GM23338 (cell line): ENCODE results near the gene MICALL2. TPM values are rescaled to one million over a fixed set of nuclear protein-coding genes. Genes with fewer than 3 reads are reported as not detected.

Experiments
- ATAC-seq: fragments of 200-7000 bp; cut with Tn5 transposase; 3 replicates; pipeline ENCODE4 v1.9.1; 2020
- DNase-seq: peaks from one replicate; pipeline ENCODE4 v3.0.0-alpha.2; 2015; ENCODE audit warnings: low spot score
- H2AFZ ChIP-seq: fragments of 200-600 bp; sonication (generic); 2 replicates; pipeline ENCODE4 v1.8.0; 2016; ENCODE audit warnings: antibody characterized with exemption, mild to moderate bottlenecking, moderate library complexity
- H3F3A ChIP-seq: fragments of 200-600 bp; sonication (generic); replicated peaks from 2 replicates; pipeline ENCODE4 v1.8.0; 2017; ENCODE audit warnings: antibody characterized with exemption, mixed run types, low read depth
- H3K27ac ChIP-seq: fragments of 200-600 bp; sonication (generic); 2 replicates; pipeline ENCODE4 v1.6.1; 2016; ENCODE audit warnings: low read depth
- H3K27me3 ChIP-seq: fragments of 200-600 bp; sonication (generic); 2 replicates; pipeline ENCODE4 v1.8.0; 2016; ENCODE audit warnings: mild to moderate bottlenecking, mixed run types, moderate library complexity; ENCODE audit not compliant: insufficient read depth
- H3K36me3 ChIP-seq: fragments of 200-600 bp; sonication (generic); 2 replicates; pipeline ENCODE4 v1.8.0; 2016; ENCODE audit warnings: mild to moderate bottlenecking; ENCODE audit not compliant: insufficient read depth
- H3K4me1 ChIP-seq: fragments of 200-600 bp; sonication (generic); 2 replicates; pipeline ENCODE4 v1.8.0; 2016; ENCODE audit warnings: mild to moderate bottlenecking, moderate library complexity; ENCODE audit not compliant: insufficient read depth
- H3K4me2 ChIP-seq: fragments of 200-600 bp; sonication (generic); 2 replicates; pipeline ENCODE4 v1.7.1; 2017; ENCODE audit warnings: mixed run types
- H3K4me3 ChIP-seq: fragments of 200-600 bp; sonication (generic); 2 replicates; pipeline ENCODE4 v1.6.1; 2016; ENCODE audit warnings: mixed run types
- H3K79me2 ChIP-seq: fragments of 200-600 bp; sonication (generic); replicated peaks from 2 replicates; pipeline ENCODE4 v1.8.0; 2017; ENCODE audit warnings: mild to moderate bottlenecking; ENCODE audit not compliant: insufficient read depth
- H3K9me2 ChIP-seq: fragments of 200-600 bp; sonication (generic); 2 replicates; pipeline ENCODE4 v1.8.0; 2017; ENCODE audit not compliant: insufficient read depth
- H4K20me1 ChIP-seq: fragments of 200-600 bp; sonication (generic); replicated peaks from 2 replicates; pipeline ENCODE4 v1.8.0; 2017; ENCODE audit warnings: mild to moderate bottlenecking; ENCODE audit not compliant: insufficient read depth
- H3K27ac Mint-ChIP-seq: 2 replicates; pipeline ENCODE4 v1.8.0; 2020; ENCODE audit warnings: inconsistent platforms, mild to moderate bottlenecking, moderate library complexity, mixed read lengths
- H3K27me3 Mint-ChIP-seq: 3 replicates; pipeline ENCODE4 v1.8.0; 2022; ENCODE audit warnings: low read depth, mild to moderate bottlenecking, moderate library complexity, mixed read lengths, inconsistent platforms; ENCODE audit not compliant: insufficient read depth, poor library complexity
- H3K36me3 Mint-ChIP-seq: 3 replicates; pipeline ENCODE4 v1.8.0; 2021; ENCODE audit warnings: low read depth, mild to moderate bottlenecking, inconsistent platforms, moderate library complexity, mixed read lengths
- H3K4me1 Mint-ChIP-seq: 3 replicates; pipeline ENCODE4 v1.8.0; 2020; ENCODE audit warnings: mild to moderate bottlenecking, inconsistent platforms, mixed read lengths
- H3K4me3 Mint-ChIP-seq: 3 replicates; pipeline ENCODE4 v1.8.0; 2021; ENCODE audit warnings: moderate library complexity, mild to moderate bottlenecking, inconsistent platforms, mixed read lengths
- H3K9me3 Mint-ChIP-seq: 3 replicates; pipeline ENCODE4 v1.8.0; 2020; ENCODE audit warnings: moderate library complexity, mild to moderate bottlenecking, inconsistent platforms, mixed read lengths
- polyA plus RNA-seq: library from polyadenylated mRNA; unstranded; fragments of >200 nt; fragmentation: Nextera tagmentation; extraction: Ambion mirVana; gene quantifications from 2 replicates; pipeline ENCODE4 v1.2.1, GENCODE V29; 2016
- total RNA-seq: library from RNA; depleted of rRNA; stranded (reverse); fragments of >200 nt; shearing (Covaris generic); gene quantifications from 2 replicates; pipeline ENCODE4 v1.2.3, GENCODE V29; 2014
- TF ChIP-seq, protein P1 (sequence below): fragments of 250-450 bp; sonication (Bioruptor Pico); IDR thresholded peaks from 2 replicates; pipeline ENCODE4 v1.5.0; 2020; ENCODE audit warnings: mild to moderate bottlenecking, moderate library complexity
- TF ChIP-seq, protein P2 (sequence below), 2 experiments: fragments of 200-600 bp in 1 of 2; sonication (generic) in 1 of 2; conservative IDR thresholded peaks; 2 replicates each; pipeline versions ENCODE4 v1.5.1 to v1.6.1; 2016 to 2017; ENCODE audit warnings: antibody characterized with exemption in 2 of 2, low read depth in 2 of 2, mild to moderate bottlenecking in 2 of 2, moderate library complexity in 1 of 2
- TF ChIP-seq, protein P3 (sequence below): IDR thresholded peaks from 2 replicates; pipeline ENCODE4 v1.6.1; 2016; ENCODE audit warnings: antibody characterized with exemption

Gene MICALL2
- total and polyA plus RNA-seq, 2 experiments from 2014 or later = 7.0 to 13.0 TPM

DNA sequence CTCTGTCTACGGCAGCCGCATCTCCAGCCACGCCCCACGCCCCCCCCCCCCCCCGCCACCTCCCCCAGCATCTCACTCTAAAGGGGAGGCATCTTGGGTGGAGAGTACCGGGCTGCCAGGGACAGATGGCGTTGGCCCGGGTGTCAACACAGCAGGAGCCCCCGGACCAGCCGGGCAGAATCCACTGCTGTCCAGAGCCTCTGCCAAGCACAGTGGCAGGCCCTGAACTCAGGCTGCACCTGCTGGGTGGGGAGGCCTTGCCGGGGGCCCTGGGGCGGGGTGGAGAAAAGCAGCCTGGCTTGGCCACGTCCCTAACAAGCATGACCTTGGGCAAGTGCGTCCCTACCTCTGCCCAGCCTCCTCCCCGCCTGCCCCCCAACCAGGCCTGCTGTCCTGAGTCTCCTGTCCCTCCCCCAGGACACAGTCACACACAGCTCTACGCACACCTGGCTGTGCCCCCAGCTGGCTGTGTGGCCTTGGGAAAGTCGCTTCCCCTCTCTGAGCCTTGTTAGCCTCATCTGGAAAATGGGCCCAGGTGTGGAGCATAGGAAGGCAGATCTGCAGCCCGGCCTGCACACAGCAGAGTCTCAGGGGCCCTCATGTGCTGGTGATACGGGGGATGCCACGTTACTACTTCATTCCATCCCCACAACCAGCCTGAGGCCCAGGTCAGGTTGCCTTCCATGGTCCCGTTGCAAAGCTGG, 45.2 kb downstream of the MICALL2 start:
- TF ChIP-seq, protein P1, sequence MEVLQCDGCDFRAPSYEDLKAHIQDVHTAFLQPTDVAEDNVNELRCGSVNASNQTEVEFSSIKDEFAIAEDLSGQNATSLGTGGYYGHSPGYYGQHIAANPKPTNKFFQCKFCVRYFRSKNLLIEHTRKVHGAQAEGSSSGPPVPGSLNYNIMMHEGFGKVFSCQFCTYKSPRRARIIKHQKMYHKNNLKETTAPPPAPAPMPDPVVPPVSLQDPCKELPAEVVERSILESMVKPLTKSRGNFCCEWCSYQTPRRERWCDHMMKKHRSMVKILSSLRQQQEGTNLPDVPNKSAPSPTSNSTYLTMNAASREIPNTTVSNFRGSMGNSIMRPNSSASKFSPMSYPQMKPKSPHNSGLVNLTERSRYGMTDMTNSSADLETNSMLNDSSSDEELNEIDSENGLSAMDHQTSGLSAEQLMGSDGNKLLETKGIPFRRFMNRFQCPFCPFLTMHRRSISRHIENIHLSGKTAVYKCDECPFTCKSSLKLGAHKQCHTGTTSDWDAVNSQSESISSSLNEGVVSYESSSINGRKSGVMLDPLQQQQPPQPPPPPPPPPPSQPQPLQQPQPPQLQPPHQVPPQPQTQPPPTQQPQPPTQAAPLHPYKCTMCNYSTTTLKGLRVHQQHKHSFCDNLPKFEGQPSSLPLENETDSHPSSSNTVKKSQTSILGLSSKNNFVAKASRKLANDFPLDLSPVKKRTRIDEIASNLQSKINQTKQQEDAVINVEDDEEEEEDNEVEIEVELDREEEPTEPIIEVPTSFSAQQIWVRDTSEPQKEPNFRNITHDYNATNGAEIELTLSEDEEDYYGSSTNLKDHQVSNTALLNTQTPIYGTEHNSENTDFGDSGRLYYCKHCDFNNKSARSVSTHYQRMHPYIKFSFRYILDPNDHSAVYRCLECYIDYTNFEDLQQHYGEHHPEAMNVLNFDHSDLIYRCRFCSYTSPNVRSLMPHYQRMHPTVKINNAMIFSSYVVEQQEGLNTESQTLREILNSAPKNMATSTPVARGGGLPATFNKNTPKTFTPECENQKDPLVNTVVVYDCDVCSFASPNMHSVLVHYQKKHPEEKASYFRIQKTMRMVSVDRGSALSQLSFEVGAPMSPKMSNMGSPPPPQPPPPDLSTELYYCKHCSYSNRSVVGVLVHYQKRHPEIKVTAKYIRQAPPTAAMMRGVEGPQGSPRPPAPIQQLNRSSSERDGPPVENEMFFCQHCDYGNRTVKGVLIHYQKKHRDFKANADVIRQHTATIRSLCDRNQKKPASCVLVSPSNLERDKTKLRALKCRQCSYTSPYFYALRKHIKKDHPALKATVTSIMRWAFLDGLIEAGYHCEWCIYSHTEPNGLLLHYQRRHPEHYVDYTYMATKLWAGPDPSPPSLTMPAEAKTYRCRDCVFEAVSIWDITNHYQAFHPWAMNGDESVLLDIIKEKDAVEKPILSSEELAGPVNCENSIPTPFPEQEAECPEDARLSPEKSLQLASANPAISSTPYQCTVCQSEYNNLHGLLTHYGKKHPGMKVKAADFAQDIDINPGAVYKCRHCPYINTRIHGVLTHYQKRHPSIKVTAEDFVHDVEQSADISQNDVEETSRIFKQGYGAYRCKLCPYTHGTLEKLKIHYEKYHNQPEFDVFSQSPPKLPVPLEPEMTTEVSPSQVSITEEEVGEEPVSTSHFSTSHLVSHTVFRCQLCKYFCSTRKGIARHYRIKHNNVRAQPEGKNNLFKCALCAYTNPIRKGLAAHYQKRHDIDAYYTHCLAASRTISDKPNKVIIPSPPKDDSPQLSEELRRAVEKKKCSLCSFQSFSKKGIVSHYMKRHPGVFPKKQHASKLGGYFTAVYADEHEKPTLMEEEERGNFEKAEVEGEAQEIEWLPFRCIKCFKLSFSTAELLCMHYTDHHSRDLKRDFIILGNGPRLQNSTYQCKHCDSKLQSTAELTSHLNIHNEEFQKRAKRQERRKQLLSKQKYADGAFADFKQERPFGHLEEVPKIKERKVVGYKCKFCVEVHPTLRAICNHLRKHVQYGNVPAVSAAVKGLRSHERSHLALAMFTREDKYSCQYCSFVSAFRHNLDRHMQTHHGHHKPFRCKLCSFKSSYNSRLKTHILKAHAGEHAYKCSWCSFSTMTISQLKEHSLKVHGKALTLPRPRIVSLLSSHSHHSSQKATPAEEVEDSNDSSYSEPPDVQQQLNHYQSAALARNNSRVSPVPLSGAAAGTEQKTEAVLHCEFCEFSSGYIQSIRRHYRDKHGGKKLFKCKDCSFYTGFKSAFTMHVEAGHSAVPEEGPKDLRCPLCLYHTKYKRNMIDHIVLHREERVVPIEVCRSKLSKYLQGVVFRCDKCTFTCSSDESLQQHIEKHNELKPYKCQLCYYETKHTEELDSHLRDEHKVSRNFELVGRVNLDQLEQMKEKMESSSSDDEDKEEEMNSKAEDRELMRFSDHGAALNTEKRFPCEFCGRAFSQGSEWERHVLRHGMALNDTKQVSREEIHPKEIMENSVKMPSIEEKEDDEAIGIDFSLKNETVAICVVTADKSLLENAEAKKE (CRISPR knock-in tag) = no peak
- TF ChIP-seq, protein P2, sequence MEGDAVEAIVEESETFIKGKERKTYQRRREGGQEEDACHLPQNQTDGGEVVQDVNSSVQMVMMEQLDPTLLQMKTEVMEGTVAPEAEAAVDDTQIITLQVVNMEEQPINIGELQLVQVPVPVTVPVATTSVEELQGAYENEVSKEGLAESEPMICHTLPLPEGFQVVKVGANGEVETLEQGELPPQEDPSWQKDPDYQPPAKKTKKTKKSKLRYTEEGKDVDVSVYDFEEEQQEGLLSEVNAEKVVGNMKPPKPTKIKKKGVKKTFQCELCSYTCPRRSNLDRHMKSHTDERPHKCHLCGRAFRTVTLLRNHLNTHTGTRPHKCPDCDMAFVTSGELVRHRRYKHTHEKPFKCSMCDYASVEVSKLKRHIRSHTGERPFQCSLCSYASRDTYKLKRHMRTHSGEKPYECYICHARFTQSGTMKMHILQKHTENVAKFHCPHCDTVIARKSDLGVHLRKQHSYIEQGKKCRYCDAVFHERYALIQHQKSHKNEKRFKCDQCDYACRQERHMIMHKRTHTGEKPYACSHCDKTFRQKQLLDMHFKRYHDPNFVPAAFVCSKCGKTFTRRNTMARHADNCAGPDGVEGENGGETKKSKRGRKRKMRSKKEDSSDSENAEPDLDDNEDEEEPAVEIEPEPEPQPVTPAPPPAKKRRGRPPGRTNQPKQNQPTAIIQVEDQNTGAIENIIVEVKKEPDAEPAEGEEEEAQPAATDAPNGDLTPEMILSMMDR (conservative IDR thresholded peaks at IDR 0.05; ENCODE audit: low read depth in 2 of 2) = no peak
- TF ChIP-seq, protein P3, sequence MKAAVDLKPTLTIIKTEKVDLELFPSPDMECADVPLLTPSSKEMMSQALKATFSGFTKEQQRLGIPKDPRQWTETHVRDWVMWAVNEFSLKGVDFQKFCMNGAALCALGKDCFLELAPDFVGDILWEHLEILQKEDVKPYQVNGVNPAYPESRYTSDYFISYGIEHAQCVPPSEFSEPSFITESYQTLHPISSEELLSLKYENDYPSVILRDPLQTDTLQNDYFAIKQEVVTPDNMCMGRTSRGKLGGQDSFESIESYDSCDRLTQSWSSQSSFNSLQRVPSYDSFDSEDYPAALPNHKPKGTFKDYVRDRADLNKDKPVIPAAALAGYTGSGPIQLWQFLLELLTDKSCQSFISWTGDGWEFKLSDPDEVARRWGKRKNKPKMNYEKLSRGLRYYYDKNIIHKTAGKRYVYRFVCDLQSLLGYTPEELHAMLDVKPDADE = no peak
- no peaks in the 10 kb centered on the region for H3K79me2 ChIP-seq
- ATAC-seq = no peak
- DNase-seq = no peak
- no peaks in the 10 kb centered on the region for H3K4me1 ChIP-seq
- H4K20me1 ChIP-seq = no peaks in the 10 kb centered on the region
- H2AFZ ChIP-seq = no peak overlapping the region
- no peaks in the 10 kb centered on the region for H3K9me2 ChIP-seq
- H3K36me3 ChIP-seq = no peaks in the 10 kb centered on the region
- no peaks in the 10 kb centered on the region for H3F3A ChIP-seq
- no peak overlapping the region for H3K4me3 ChIP-seq
- peaks cover 11% of the 10 kb centered on the region for H3K27me3 Mint-ChIP-seq
- H3K36me3 Mint-ChIP-seq = no peaks in the 10 kb centered on the region
- H3K4me3 Mint-ChIP-seq = no peak overlapping the region
- H3K4me1 Mint-ChIP-seq = peaks cover 9% of the 10 kb centered on the region
- H3K27me3 ChIP-seq = no peaks in the 10 kb centered on the region
- no peak overlapping the region for H3K4me2 ChIP-seq
- H3K27ac Mint-ChIP-seq = no peak overlapping the region
- no peak overlapping the region for H3K27ac ChIP-seq
- no peaks in the 10 kb centered on the region; the same call in 2 of the 3 replicates for H3K9me3 Mint-ChIP-seq
